Neural crest cell (in vitro differentiated cells): ENCODE results near the gene PAX3. TPM values are rescaled to one million over a fixed set of nuclear protein-coding genes. Genes with fewer than 3 reads are reported as not detected.

Source experiments
- DNase-seq: peaks from one replicate; pipeline ENCODE4 v3.0.0; 2021; ENCODE audit warnings: low read depth, mixed read lengths, low spot score
- H3K27ac Mint-ChIP-seq: one replicate; pipeline ENCODE4 v1.8.0; 2021; ENCODE audit warnings: mild to moderate bottlenecking, mixed read lengths; ENCODE audit not compliant: unreplicated experiment
- H3K27me3 Mint-ChIP-seq: 2 replicates; pipeline ENCODE4 v1.8.0; 2021; ENCODE audit warnings: low read depth, mild to moderate bottlenecking, mixed read lengths
- H3K36me3 Mint-ChIP-seq: 2 replicates; pipeline ENCODE4 v1.8.0; 2021; ENCODE audit warnings: low read depth, mild to moderate bottlenecking, mixed read lengths
- H3K4me1 Mint-ChIP-seq: 2 replicates; pipeline ENCODE4 v1.8.0; 2021; ENCODE audit warnings: mixed read lengths
- H3K4me3 Mint-ChIP-seq: one replicate; pipeline ENCODE4 v1.8.0; 2021; ENCODE audit warnings: mild to moderate bottlenecking, mixed read lengths
- H3K9me3 Mint-ChIP-seq: 2 replicates; pipeline ENCODE4 v1.8.0; 2021; ENCODE audit warnings: mixed read lengths
- total RNA-seq: library from RNA; stranded (reverse); gene quantifications from 2 replicates; pipeline ENCODE4 v1.2.1, GENCODE V29; 2021
- TF ChIP-seq, protein P1 (sequence below): fragments of 200-600 bp; sonication (generic); conservative IDR thresholded peaks from 2 replicates; pipeline ENCODE4 v1.5.0; 2021; ENCODE audit warnings: antibody characterized with exemption, mild to moderate bottlenecking

Gene PAX3
- total RNA-seq, 1 donor from 2014 or later: 52.2 TPM

DNA sequence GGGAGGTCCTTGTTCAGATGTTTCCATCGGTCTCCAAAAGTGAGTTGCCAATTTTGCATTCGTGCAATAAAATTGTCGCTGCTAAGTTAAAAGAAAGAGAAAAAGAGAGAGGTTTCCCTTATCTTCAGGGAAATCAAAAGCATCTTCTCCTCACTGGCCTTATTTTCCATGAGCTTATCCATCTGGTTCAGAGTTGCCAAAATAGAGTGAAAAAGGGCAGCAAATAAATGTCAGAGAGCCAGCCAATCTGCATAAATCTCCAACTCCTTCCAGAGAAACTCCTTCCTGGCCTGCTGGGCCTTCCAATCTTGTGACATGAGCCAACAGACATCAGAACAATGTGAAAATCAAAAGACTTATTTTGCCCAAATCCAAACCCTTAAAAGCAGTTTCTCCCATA is 28.4 kb downstream of the PAX3 start:
- Mint-ChIP-seq H3K27me3 (peaks cover 5% of the 10 kb centered on the region), H3K36me3 (no peaks in the 10 kb centered on the region), H3K27ac (no peak overlapping the region), H3K4me1 (peaks cover 88% of the 10 kb centered on the region), H3K4me3 (peak overlapping the region; percentile 21), H3K9me3 (no peaks in the 10 kb centered on the region)
- TF ChIP-seq, protein P1, sequence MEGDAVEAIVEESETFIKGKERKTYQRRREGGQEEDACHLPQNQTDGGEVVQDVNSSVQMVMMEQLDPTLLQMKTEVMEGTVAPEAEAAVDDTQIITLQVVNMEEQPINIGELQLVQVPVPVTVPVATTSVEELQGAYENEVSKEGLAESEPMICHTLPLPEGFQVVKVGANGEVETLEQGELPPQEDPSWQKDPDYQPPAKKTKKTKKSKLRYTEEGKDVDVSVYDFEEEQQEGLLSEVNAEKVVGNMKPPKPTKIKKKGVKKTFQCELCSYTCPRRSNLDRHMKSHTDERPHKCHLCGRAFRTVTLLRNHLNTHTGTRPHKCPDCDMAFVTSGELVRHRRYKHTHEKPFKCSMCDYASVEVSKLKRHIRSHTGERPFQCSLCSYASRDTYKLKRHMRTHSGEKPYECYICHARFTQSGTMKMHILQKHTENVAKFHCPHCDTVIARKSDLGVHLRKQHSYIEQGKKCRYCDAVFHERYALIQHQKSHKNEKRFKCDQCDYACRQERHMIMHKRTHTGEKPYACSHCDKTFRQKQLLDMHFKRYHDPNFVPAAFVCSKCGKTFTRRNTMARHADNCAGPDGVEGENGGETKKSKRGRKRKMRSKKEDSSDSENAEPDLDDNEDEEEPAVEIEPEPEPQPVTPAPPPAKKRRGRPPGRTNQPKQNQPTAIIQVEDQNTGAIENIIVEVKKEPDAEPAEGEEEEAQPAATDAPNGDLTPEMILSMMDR: no peak
- DNase-seq: no peak

DNA sequence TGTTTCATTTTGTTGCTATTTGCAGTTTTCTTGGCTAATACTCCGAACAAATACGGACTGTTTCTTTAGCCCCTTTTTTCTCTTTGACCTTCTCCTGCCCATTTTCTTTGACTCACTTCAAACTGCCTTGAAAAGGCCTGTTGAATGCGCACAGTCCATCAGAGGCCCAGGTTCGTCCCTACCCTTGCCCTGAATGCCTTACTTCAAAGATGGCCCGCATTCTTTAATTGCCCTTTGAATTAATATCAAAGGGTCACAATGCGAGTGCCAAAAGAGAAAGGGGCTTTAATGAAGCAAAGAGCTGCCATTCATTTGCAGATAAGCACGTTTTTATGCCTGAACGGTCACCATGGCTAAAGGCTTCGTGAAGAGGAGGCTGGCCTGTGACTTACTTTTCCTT is 29.7 kb downstream of the PAX3 start:
- DNase-seq: peak; percentile 24
- peaks cover 92% of the 10 kb centered on the region for H3K4me1 Mint-ChIP-seq
- H3K9me3 Mint-ChIP-seq: peaks cover 5% of the 10 kb centered on the region
- peak overlapping the region; percentile 1 for H3K27ac Mint-ChIP-seq
- H3K27me3 Mint-ChIP-seq: peaks cover 2% of the 10 kb centered on the region
- H3K4me3 Mint-ChIP-seq: peak overlapping the region; percentile 64
- H3K36me3 Mint-ChIP-seq: peaks cover 8% of the 10 kb centered on the region
- TF ChIP-seq, protein P1: no peak

GRCh38 chr2:222268311-222268990 is 30.3 kb downstream of the PAX3 start:
- H3K9me3 Mint-ChIP-seq: peaks cover 8% of the 10 kb centered on the region
- DNase-seq: no peak
- H3K27ac Mint-ChIP-seq: peak overlapping the region; percentile 39
- H3K4me1 Mint-ChIP-seq: peaks cover 88% of the 10 kb centered on the region
- H3K36me3 Mint-ChIP-seq: peaks cover 15% of the 10 kb centered on the region
- H3K27me3 Mint-ChIP-seq: peaks cover 2% of the 10 kb centered on the region
- H3K4me3 Mint-ChIP-seq: peak overlapping the region; percentile 64
- TF ChIP-seq, protein P1: no peak

DNA sequence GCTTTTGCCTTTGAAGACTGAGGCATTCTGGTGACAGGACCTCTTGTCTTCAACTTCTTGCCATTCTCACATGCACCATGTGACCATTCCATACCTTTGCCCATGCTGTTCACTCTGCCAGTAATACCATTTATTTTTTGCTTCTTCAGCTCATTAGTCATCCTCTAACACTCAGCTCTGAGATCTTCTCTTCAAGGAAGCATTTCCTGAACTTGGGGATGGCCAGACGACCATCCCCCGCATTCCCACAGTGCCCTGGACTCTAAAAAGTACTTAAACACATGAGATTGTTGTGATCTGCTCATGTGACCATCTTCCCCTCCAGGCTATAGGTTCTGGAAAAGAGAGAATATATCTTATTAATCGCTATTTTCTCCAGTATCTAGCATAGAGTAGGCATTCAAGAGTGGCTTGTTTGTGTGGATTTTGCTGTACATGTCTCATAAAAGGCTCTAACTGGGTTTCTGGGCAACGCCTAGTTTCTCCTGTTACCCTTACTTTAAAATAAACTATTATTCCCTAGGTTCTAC is 33.9 kb downstream of the PAX3 start:
- Mint-ChIP-seq H3K36me3 (peaks cover 16% of the 10 kb centered on the region), H3K9me3 (peaks cover 8% of the 10 kb centered on the region), H3K4me3 (peak overlapping the region; percentile 10), H3K27me3 (peaks cover 2% of the 10 kb centered on the region), H3K27ac (no peak overlapping the region), H3K4me1 (peaks cover 72% of the 10 kb centered on the region)
- no peak for DNase-seq
- TF ChIP-seq, protein P1: no peak

DNA sequence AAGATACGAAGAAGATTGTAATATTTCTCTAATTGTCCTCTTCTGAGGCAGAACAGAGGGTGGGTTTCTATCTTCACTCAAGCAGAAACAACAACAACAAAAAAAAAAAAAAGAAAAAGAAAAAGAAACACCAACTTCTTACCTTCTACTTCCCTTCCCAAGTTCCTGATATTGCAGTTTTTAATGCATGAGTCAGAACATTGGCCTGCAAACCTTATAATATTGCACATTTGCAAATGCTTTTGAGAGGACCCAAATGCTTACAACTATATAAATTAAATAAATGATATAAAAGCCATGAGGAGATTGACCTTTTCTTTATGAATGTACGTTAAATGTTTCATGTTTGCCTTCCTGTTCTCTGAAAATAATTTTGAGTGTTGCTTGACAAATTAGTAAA is 37.3 kb downstream of the PAX3 start:
- TF ChIP-seq, protein P1: no peak
- Mint-ChIP-seq H3K4me1 (peaks cover 74% of the 10 kb centered on the region), H3K36me3 (peaks cover 18% of the 10 kb centered on the region), H3K4me3 (no peak overlapping the region), H3K27me3 (peaks cover 11% of the 10 kb centered on the region), H3K9me3 (peaks cover 8% of the 10 kb centered on the region), H3K27ac (no peak overlapping the region)
- no peak for DNase-seq
